GM12878 (cell line): ENCODE data around the gene GLB1L2. TPM values are rescaled to one million over a fixed set of nuclear protein-coding genes. Genes with fewer than 3 reads are reported as not detected.

Source experiments
- GATAD2B ChIP-seq: fragments of 450-650 bp; conservative IDR thresholded peaks from 2 replicates; pipeline ENCODE4 v1.6.1; 2017; ENCODE audit warnings: low read depth, mild to moderate bottlenecking, moderate library complexity
- MTA3 ChIP-seq: IDR thresholded peaks from 2 replicates; pipeline ENCODE4 v1.6.1; 2012; ENCODE audit warnings: low read length, inconsistent platforms, borderline replicate concordance
- PML ChIP-seq: IDR thresholded peaks from 2 replicates; pipeline ENCODE4 v1.6.1; 2012; ENCODE audit warnings: low read length, inconsistent platforms
- POLR2AphosphoS2 ChIP-seq: IDR thresholded peaks from 2 replicates; pipeline ENCODE4 v1.6.1; 2011; ENCODE audit warnings: low read depth, mild to moderate bottlenecking, low read length, improper control_type of control experiment, moderate library complexity
- TCF3 ChIP-seq: IDR thresholded peaks from 2 replicates; pipeline ENCODE4 v1.6.1; 2012; ENCODE audit warnings: low read depth, mild to moderate bottlenecking, low read length, borderline replicate concordance; ENCODE audit not compliant: insufficient read depth
- polyA plus RNA-seq, 11 experiments: library from polyadenylated mRNA; depleted of rRNA in 4 of 11; unstranded in 6 of 11; stranded (reverse) in 5 of 11; fragments of >200 nt; fragmentation: Nextera tagmentation in 4 of 11; fragmentation: Illumina TruSeq in 1 of 11; extraction: Ambion mirVana in 4 of 11; extraction: Trizol in 1 of 11; gene quantifications; 1 replicate in 1 of 11; 2 replicates in 10 of 11; pipeline versions ENCODE4 v1.2.1 to v1.2.3, GENCODE V29; 2011 to 2016; ENCODE audit warnings: inconsistent platforms in 2 of 11, missing spikeins in 2 of 11, low read depth in 1 of 11
- total RNA-seq, 4 experiments: library from RNA; depleted of rRNA in 3 of 4; stranded (reverse); fragments of >200 nt in 3 of 4; fragmentation: Illumina TruSeq in 1 of 4; extraction: Trizol in 1 of 4; gene quantifications; 2 replicates each; pipeline versions ENCODE4 v1.2.1 to v1.2.3, GENCODE V29; 2013 to 2021
- TF ChIP-seq, protein P1 (sequence below): fragments of 450-650 bp; IDR thresholded peaks from 2 replicates; pipeline ENCODE4 v1.6.1; 2017; ENCODE audit warnings: mild to moderate bottlenecking, low read depth, inconsistent platforms; ENCODE audit not compliant: poor library complexity, severe bottlenecking
- TF ChIP-seq, protein P2 (sequence below): fragments of 450-650 bp; formaldehyde crosslinking; IDR thresholded peaks from 2 replicates; pipeline ENCODE4 v1.4.0; 2020; ENCODE audit warnings: mild to moderate bottlenecking, moderate library complexity
- TF ChIP-seq, protein P3 (sequence below): fragments of 450-650 bp; IDR thresholded peaks from 2 replicates; pipeline ENCODE4 v1.6.1; 2014; ENCODE audit warnings: mild to moderate bottlenecking

Gene GLB1L2
- total and polyA plus RNA-seq, 10 of the 15 experiments (the other 5 are each of a cell fraction or from before 2014, with no cell fraction given) = 0.04 to 0.85 (median 0.49) TPM

DNA sequence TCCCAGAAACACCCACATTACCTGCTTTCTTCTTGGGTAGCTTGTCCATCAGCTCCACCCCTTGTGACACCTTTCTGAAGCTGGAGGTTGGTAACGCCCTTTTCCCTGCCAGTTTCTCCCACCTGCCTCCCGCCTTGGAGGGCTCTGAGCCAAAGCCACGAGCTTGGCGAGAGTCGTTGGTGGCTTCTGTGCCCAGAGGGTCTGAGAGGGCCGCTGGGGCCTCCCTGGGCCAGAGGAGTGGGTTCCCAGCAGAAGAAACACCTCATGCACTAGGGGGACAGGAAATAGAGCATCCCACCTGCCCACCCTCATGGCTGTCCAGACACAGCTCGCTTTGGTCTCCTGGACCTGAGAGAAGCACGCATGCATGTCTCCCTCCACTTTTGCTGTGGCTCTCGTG, 42.4 kb downstream of the GLB1L2 start (continued):
- TF ChIP-seq, protein P1, sequence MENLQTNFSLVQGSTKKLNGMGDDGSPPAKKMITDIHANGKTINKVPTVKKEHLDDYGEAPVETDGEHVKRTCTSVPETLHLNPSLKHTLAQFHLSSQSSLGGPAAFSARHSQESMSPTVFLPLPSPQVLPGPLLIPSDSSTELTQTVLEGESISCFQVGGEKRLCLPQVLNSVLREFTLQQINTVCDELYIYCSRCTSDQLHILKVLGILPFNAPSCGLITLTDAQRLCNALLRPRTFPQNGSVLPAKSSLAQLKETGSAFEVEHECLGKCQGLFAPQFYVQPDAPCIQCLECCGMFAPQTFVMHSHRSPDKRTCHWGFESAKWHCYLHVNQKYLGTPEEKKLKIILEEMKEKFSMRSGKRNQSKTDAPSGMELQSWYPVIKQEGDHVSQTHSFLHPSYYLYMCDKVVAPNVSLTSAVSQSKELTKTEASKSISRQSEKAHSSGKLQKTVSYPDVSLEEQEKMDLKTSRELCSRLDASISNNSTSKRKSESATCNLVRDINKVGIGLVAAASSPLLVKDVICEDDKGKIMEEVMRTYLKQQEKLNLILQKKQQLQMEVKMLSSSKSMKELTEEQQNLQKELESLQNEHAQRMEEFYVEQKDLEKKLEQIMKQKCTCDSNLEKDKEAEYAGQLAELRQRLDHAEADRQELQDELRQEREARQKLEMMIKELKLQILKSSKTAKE = no peak
- TF ChIP-seq TCF3 (no peak), POLR2AphosphoS2 (no peak), PML (no peak), MTA3 (no peak), GATAD2B (no peak)
- TF ChIP-seq, protein P2, sequence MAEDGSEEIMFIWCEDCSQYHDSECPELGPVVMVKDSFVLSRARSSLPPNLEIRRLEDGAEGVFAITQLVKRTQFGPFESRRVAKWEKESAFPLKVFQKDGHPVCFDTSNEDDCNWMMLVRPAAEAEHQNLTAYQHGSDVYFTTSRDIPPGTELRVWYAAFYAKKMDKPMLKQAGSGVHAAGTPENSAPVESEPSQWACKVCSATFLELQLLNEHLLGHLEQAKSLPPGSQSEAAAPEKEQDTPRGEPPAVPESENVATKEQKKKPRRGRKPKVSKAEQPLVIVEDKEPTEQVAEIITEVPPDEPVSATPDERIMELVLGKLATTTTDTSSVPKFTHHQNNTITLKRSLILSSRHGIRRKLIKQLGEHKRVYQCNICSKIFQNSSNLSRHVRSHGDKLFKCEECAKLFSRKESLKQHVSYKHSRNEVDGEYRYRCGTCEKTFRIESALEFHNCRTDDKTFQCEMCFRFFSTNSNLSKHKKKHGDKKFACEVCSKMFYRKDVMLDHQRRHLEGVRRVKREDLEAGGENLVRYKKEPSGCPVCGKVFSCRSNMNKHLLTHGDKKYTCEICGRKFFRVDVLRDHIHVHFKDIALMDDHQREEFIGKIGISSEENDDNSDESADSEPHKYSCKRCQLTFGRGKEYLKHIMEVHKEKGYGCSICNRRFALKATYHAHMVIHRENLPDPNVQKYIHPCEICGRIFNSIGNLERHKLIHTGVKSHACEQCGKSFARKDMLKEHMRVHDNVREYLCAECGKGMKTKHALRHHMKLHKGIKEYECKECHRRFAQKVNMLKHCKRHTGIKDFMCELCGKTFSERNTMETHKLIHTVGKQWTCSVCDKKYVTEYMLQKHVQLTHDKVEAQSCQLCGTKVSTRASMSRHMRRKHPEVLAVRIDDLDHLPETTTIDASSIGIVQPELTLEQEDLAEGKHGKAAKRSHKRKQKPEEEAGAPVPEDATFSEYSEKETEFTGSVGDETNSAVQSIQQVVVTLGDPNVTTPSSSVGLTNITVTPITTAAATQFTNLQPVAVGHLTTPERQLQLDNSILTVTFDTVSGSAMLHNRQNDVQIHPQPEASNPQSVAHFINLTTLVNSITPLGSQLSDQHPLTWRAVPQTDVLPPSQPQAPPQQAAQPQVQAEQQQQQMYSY (CRISPR knock-in tag) = no peak
- TF ChIP-seq, protein P3, sequence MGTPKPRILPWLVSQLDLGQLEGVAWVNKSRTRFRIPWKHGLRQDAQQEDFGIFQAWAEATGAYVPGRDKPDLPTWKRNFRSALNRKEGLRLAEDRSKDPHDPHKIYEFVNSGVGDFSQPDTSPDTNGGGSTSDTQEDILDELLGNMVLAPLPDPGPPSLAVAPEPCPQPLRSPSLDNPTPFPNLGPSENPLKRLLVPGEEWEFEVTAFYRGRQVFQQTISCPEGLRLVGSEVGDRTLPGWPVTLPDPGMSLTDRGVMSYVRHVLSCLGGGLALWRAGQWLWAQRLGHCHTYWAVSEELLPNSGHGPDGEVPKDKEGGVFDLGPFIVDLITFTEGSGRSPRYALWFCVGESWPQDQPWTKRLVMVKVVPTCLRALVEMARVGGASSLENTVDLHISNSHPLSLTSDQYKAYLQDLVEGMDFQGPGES = no peak
- TF ChIP-seq, all 136 proteins: peak for 0
